Progenitor cell of endocrine pancreas (in vitro differentiated cells): ENCODE data around the gene ALDOA. TPM values are rescaled to one million over a fixed set of nuclear protein-coding genes. Genes with fewer than 3 reads are reported as not detected.
A peak's percentile ranks its signal among the peaks of the same experiment; 100 is the strongest.

Source experiments
- DNase-seq: peaks from one replicate; pipeline ENCODE4 v3.0.0; 2021; ENCODE audit warnings: low spot score; ENCODE audit not compliant: unreplicated experiment
- H3K27ac Mint-ChIP-seq: 2 replicates; pipeline ENCODE4 v1.8.0; 2021; ENCODE audit warnings: mild to moderate bottlenecking, moderate library complexity, mixed read lengths
- H3K27me3 Mint-ChIP-seq: 2 replicates; pipeline ENCODE4 v1.8.0; 2021; ENCODE audit warnings: mixed read lengths
- H3K36me3 Mint-ChIP-seq: 2 replicates; pipeline ENCODE4 v1.8.0; 2022; ENCODE audit warnings: mixed read lengths; ENCODE audit not compliant: insufficient read depth
- H3K4me1 Mint-ChIP-seq: 2 replicates; pipeline ENCODE4 v1.8.0; 2021; ENCODE audit warnings: low read depth, mixed read lengths
- H3K4me3 Mint-ChIP-seq: 2 replicates; pipeline ENCODE4 v1.8.0; 2021; ENCODE audit warnings: low read depth, mild to moderate bottlenecking, moderate library complexity, mixed read lengths
- H3K9me3 Mint-ChIP-seq: 2 replicates; pipeline ENCODE4 v1.8.0; 2021; ENCODE audit warnings: low read depth, mixed read lengths
- CTCF ChIP-seq: fragments of 200-600 bp; sonication (generic); IDR thresholded peaks from one replicate; pipeline ENCODE4 v1.5.0; 2021; ENCODE audit warnings: antibody characterized with exemption, mild to moderate bottlenecking; ENCODE audit not compliant: unreplicated experiment
- total RNA-seq: library from RNA; stranded (reverse); gene quantifications from 2 replicates; pipeline ENCODE4 v1.2.1, GENCODE V29; 2021

Gene ALDOA
- total RNA-seq, 1 donor from 2014 or later = 273 TPM

DNA sequence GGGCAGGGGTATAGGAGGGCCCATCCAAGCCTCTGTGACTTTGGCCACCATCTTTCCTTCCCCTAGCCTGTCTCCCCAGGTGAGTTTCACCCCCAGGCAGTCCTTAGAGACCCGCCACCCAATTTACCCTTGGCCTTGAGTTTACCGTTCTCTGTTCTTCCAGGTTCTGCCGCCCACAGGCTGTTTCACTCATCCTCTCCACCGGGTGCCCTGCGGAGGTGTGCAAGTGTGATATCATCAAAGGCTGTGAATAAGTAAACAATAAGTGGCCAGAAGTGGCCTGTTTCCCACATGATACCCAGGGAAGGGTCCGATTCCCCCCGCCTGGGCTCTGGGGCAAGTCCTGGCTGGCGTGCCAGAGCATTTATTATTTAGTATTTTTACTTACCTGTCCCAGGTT lies 19.4 kb upstream of the ALDOA start:
- H3K9me3 Mint-ChIP-seq = no peaks in the 10 kb centered on the region
- H3K4me3 Mint-ChIP-seq = no peak overlapping the region
- H3K4me1 Mint-ChIP-seq = no peaks in the 10 kb centered on the region
- no peak for TF ChIP-seq CTCF
- H3K36me3 Mint-ChIP-seq = no peaks in the 10 kb centered on the region
- H3K27ac Mint-ChIP-seq = no peak overlapping the region
- no peak for DNase-seq
- H3K27me3 Mint-ChIP-seq = peaks cover 8% of the 10 kb centered on the region

GRCh38 chr16:30046588-30046987 lies 19.0 kb upstream of the ALDOA start:
- TF ChIP-seq CTCF = no peak
- H3K27ac Mint-ChIP-seq = no peak overlapping the region

DNA sequence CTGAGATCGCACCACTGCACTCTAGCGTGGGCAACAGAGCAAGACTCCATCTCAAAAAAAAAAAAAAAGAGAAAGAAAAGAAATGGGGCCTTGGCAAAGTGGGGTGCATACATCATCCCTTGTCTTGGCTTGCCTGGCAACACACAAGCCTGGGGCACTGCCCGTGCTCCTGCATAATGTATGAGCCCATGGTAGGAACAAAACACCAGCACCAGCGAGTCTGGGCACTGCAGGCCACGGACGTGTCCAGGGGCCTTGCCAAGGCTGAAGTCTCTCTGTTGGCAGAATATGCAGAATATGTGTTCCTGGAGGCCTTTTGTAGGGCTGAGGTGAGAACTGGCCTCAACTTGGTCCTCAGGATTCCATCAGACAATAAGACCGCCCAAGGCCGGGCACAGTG lies 15.7 kb upstream of the ALDOA start:
- Mint-ChIP-seq H3K9me3 (no peaks in the 10 kb centered on the region), H3K27me3 (peaks cover 7% of the 10 kb centered on the region), H3K36me3 (no peaks in the 10 kb centered on the region), H3K27ac (no peak overlapping the region), H3K4me1 (peaks cover 6% of the 10 kb centered on the region), H3K4me3 (no peak overlapping the region)
- TF ChIP-seq CTCF = no peak
- no peak for DNase-seq

More at GRCh38 chr16:30046588-30046987, 19.0 kb upstream of the ALDOA start:
- Mint-ChIP-seq H3K9me3 (no peaks in the 10 kb centered on the region), H3K4me1 (no peaks in the 10 kb centered on the region), H3K27me3 (peaks cover 8% of the 10 kb centered on the region), H3K4me3 (no peak overlapping the region), H3K36me3 (no peaks in the 10 kb centered on the region)
- DNase-seq = no peak

GRCh38 chr16:30051518-30051917 lies 14.0 kb upstream of the ALDOA start:
- H3K27me3 Mint-ChIP-seq = no peaks in the 10 kb centered on the region
- no peaks in the 10 kb centered on the region for H3K9me3 Mint-ChIP-seq
- no peaks in the 10 kb centered on the region for H3K36me3 Mint-ChIP-seq
- DNase-seq = no peak
- no peak for TF ChIP-seq CTCF
- H3K27ac Mint-ChIP-seq = no peak overlapping the region
- H3K4me1 Mint-ChIP-seq = peaks cover 6% of the 10 kb centered on the region
- peak overlapping the region; percentile 57 for H3K4me3 Mint-ChIP-seq

- H3K9me3 Mint-ChIP-seq = no peaks in the 10 kb centered on the region
- H3K4me1 Mint-ChIP-seq = peaks cover 6% of the 10 kb centered on the region
- peak overlapping the region; percentile 85 for H3K4me3 Mint-ChIP-seq
- H3K27me3 Mint-ChIP-seq = no peaks in the 10 kb centered on the region
- no peak for TF ChIP-seq CTCF
- peak; percentile 82 for DNase-seq
- no peak overlapping the region for H3K27ac Mint-ChIP-seq
- H3K36me3 Mint-ChIP-seq = no peaks in the 10 kb centered on the region
Observed at GRCh38 chr16:30052671-30053372, 12.7 kb upstream of the ALDOA start.
